HG02678 (cell line): ENCODE measurements around the gene KIF24.
"Not testable (repeated sequence)": the region's sequence is repeated elsewhere in the genome, so short reads cannot be mapped to it uniquely, and the experiment has no call there.

Source experiments
- ATAC-seq: cut with Tn5 transposase; IDR thresholded peaks from one replicate; pipeline ENCODE4 v1.9.1; 2021; ENCODE audit warnings: mild to moderate bottlenecking, moderate library complexity; ENCODE audit not compliant: unreplicated experiment

Gene KIF24

GRCh38 chr9:34328500-34328986 lies 525 bp downstream of the KIF24 start:
- ATAC-seq = no peak

DNA sequence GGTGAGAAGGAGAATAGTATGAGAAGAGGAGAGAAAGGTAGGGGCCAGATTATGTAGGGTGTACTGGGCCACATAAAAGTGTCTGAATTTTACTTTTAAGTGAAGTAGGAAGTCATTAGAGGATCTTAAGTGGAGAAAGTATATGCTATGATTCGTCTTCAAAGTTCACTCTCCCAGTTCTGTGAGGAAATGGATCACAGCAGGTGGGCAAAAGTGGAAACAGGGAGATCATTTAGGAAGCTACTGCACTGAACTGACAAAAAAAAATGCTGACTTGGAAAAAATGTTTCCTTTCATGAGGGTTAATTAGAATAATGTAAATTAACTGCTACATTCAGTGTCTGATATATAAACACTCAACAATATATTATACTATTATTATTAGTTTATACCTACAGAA lies 2.4 kb downstream of the KIF24 start:
- ATAC-seq = no peak

- no peak for ATAC-seq
Observed at GRCh38 chr9:34322899-34323591, 6.0 kb downstream of the KIF24 start.

- no peak for ATAC-seq
Observed at GRCh38 chr9:34321451-34321850, 7.6 kb downstream of the KIF24 start.

- ATAC-seq = no peak
Observed at GRCh38 chr9:34318163-34318790, 10.8 kb downstream of the KIF24 start.

GRCh38 chr9:34317436-34317835 lies 11.6 kb downstream of the KIF24 start:
- ATAC-seq = no peak

GRCh38 chr9:34311499-34312185 lies 17.4 kb downstream of the KIF24 start:
- ATAC-seq = no peak

DNA sequence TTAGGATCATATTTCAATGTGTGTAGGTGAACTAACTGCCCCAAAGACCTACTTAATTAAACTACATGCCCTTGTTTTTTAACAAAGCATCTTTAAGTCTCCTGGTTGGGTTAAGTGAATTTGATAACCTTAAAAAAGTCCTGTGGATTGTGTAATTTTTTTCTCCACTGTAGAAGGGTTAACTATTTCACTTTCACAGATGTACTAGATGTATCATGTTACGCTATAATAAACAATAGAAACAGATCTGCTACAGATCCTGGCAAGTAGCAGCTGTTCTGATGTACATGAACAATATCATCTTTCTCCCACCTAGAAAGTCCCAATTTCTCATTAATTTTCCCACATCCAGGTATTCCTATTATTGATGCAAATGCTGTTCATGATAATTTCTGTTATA lies 18.9 kb downstream of the KIF24 start:
- ATAC-seq = no peak

GRCh38 chr9:34308316-34308715 lies 20.8 kb downstream of the KIF24 start:
- ATAC-seq = not testable (repeated sequence)

DNA sequence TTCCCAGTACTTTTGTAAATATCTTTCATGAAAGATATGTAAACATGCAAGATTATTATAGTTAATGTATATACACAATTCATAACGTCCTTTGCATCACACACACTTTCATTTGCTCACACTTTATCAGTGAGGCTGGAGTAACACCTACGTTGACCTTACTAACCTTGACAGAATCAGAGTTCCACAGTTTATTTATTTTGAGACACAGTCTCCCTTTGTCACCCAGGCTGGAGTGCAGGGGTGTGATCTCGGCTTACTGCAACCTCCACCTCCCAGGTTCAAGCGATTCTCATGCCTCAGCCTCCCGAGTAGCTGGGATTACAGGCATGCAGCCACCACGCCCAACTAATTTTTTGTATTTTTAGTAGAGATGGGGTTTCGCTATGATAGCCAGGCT lies 28.0 kb downstream of the KIF24 start:
- ATAC-seq = not testable (repeated sequence)

GRCh38 chr9:34292552-34292951 lies 36.5 kb downstream of the KIF24 start:
- ATAC-seq = no peak

- no peak for ATAC-seq
Observed at GRCh38 chr9:34291423-34291822, 37.6 kb downstream of the KIF24 start.

DNA sequence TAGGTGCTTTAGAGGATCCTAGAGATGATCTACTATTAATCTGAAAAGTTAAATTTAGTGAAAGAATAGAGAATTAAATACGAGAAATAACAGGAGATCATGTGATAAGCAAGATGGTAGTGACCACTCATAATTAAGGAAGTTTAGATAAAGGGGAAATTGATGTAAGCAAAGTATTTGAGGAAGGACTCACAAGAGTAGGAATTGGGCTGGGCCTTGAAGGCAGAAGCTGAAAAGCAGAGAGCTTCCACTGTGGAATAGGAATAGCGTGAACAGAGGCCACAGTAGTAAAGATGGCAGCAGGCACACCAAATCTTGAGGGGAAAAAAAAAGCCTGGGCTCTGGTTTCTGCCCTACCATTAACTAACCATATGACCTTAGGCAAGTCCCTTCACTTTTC lies 38.0 kb downstream of the KIF24 start:
- no peak for ATAC-seq

DNA sequence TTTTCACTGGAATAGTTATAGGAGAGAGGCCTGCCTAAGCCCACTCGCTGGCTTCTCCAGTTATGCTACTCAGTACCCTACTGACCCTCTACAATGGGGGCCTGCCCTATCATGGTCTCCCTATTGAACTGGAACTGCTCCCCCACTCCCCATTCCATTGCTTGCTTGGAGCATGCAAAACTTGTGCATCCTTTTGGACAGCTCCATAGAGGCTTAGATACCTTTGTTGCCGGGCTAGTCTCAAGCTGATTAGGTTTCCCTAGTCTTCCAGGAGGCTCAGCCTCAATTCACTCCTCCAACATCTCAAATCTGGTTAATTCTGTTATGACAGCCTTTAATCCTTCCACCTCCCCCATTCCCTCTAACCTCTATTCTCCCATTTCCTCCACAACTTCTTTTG lies 39.9 kb downstream of the KIF24 start:
- ATAC-seq = no peak

- ATAC-seq = no peak
Observed at GRCh38 chr9:34282096-34282495, 47.0 kb downstream of the KIF24 start.

- no peak for ATAC-seq
Observed at GRCh38 chr9:34279411-34279810, 49.7 kb downstream of the KIF24 start.
